HCT116 (cell line): ENCODE data around the gene PYROXD2. TPM values are rescaled to one million over a fixed set of nuclear protein-coding genes. Genes with fewer than 3 reads are reported as not detected.

Experiments used
- ATAC-seq: fragments of 200-7000 bp; cut with Tn5 transposase; 2 replicates; pipeline ENCODE4 v1.9.1; 2020; ENCODE audit warnings: mild to moderate bottlenecking, moderate library complexity
- BruUV-seq: library from RNA; stranded (reverse); fragments of 400-500 nt; replicated peaks from 2 replicates; lab custom pipeline; 2021; lab: Mats Ljungman, UMichigan
- CTCF ChIA-PET: fragments of 300-600 bp; sonication (Branson Sonifier 250); formaldehyde crosslinking; loops from one replicate; lab custom pipeline; 2021; ENCODE audit warnings: antibody characterized with exemption; lab: Charles Lee
- POLR2A ChIA-PET: fragments of 300-600, 350-600 bp; sonication (Branson Sonifier 250); formaldehyde crosslinking; loops from one replicate; lab custom pipeline; 2021; ENCODE audit warnings: antibody characterized with exemption; lab: Charles Lee
- RAD21 ChIA-PET, 2 experiments: fragments of 300-600 bp; sonication (Branson Sonifier 250); formaldehyde crosslinking; loops; one replicate each; lab custom pipeline; 2023; ENCODE audit warnings: low total read pairs in 2 of 2; ENCODE audit not compliant: uncharacterized antibody in 2 of 2, unreplicated experiment in 2 of 2, low non-redundant PET in 1 of 2; lab: Charles Lee
- DNase-seq: peaks from one replicate; pipeline ENCODE4 v3.0.0-alpha.2; 2010; ENCODE audit warnings: low read depth, low spot score
- H2AFZ ChIP-seq: fragments of 200-600 bp; shearing (Covaris generic), sonication (generic); 2 replicates; pipeline ENCODE4 v1.6.1; 2017; ENCODE audit warnings: low read depth, mixed run types, mixed read lengths, antibody characterized with exemption, low read length; ENCODE audit not compliant: poor library complexity, severe bottlenecking
- H3K27ac ChIP-seq: 2 replicates; pipeline ENCODE4 v1.5.1; 2012; ENCODE audit warnings: low read depth, low read length
- H3K27me3 ChIP-seq: fragments of 200-600 bp; sonication (generic); 2 replicates; pipeline ENCODE4 v1.6.1; 2016; ENCODE audit warnings: mixed run types, low read length, mixed read lengths; ENCODE audit not compliant: insufficient read depth
- H3K36me3 ChIP-seq, 2 experiments: fragments of 200-500 bp in 1 of 2; fragments of 200-600 bp in 1 of 2; sonication (Bioruptor generic) in 1 of 2; sonication (generic) in 1 of 2; 2 replicates each; pipeline versions ENCODE4 v1.5.1 to v1.6.1; 2014 to 2016; ENCODE audit warnings: low read length in 2 of 2, inconsistent platforms in 1 of 2, mixed read lengths in 1 of 2, mixed run types in 1 of 2; ENCODE audit not compliant: insufficient read depth in 2 of 2, control insufficient read depth in 1 of 2
- H3K4me1 ChIP-seq, 2 experiments: fragments of 200-600 bp in 1 of 2; sonication (generic) in 1 of 2; 2 replicates each; pipeline versions ENCODE4 v1.5.1 to v1.6.1; 2012 to 2017; ENCODE audit warnings: low read length in 2 of 2, inconsistent platforms in 1 of 2, mild to moderate bottlenecking in 1 of 2, mixed read lengths in 1 of 2, mixed run types in 1 of 2, moderate library complexity in 1 of 2; ENCODE audit not compliant: insufficient read depth in 2 of 2, control insufficient read depth in 1 of 2
- H3K4me2 ChIP-seq: fragments of 200-600 bp; sonication (generic); 2 replicates; pipeline ENCODE4 v1.6.1; 2017; ENCODE audit warnings: mixed run types, low read length, mixed read lengths
- H3K4me3 ChIP-seq, 2 experiments: fragments of 200-600 bp in 1 of 2; sonication (generic) in 1 of 2; replicated peaks in 1 of 2; 2 replicates each; pipeline ENCODE4 v1.5.1; 2011 to 2016; ENCODE audit warnings: low read length in 2 of 2, control low read depth in 1 of 2, low read depth in 1 of 2, mild to moderate bottlenecking in 1 of 2, mixed read lengths in 1 of 2, mixed run types in 1 of 2
- H3K79me2 ChIP-seq: fragments of 200-600 bp; sonication (generic); 2 replicates; pipeline ENCODE4 v1.6.1; 2017; ENCODE audit warnings: mild to moderate bottlenecking, mixed run types, low read length, moderate library complexity, mixed read lengths; ENCODE audit not compliant: insufficient read depth
- H3K9ac ChIP-seq: fragments of 200-600 bp; sonication (generic); 2 replicates; pipeline ENCODE4 v1.6.1; 2016; ENCODE audit warnings: low read length, mixed read lengths
- H3K9me2 ChIP-seq: fragments of 200-600 bp; sonication (generic), shearing (Covaris generic); 2 replicates; pipeline ENCODE4 v1.6.1; 2017; ENCODE audit warnings: mixed run types, mild to moderate bottlenecking, moderate library complexity; ENCODE audit not compliant: insufficient read depth
- H3K9me3 ChIP-seq, 2 experiments: fragments of 200-500 bp in 1 of 2; fragments of 200-600 bp in 1 of 2; sonication (Bioruptor generic) in 1 of 2; sonication (generic) in 1 of 2; 2 replicates each; pipeline ENCODE4 v1.6.1; 2014 to 2017; ENCODE audit warnings: low read length in 2 of 2, mixed read lengths in 2 of 2, inconsistent platforms in 1 of 2, low read depth in 1 of 2, mild to moderate bottlenecking in 1 of 2, mixed run types in 1 of 2, moderate library complexity in 1 of 2; ENCODE audit not compliant: control insufficient read depth in 1 of 2, insufficient read depth in 1 of 2
- H4K20me1 ChIP-seq: fragments of 200-600 bp; sonication (generic), shearing (Covaris generic); 2 replicates; pipeline ENCODE4 v1.6.1; 2017; ENCODE audit warnings: mixed run types, mild to moderate bottlenecking, moderate library complexity; ENCODE audit not compliant: insufficient read depth
- CBX3 ChIP-seq: IDR thresholded peaks from 2 replicates; pipeline ENCODE4 v1.6.1; 2012; ENCODE audit warnings: low read depth
- EGR1 ChIP-seq: IDR thresholded peaks from 2 replicates; pipeline ENCODE4 v1.6.1; 2012; ENCODE audit warnings: low read depth
- FOSL1 ChIP-seq: IDR thresholded peaks from 2 replicates; pipeline ENCODE4 v1.6.1; 2012; ENCODE audit warnings: low read depth
- JUND ChIP-seq: IDR thresholded peaks from 2 replicates; pipeline ENCODE4 v1.6.1; 2012
- RAD21 ChIP-seq: IDR thresholded peaks from 2 replicates; pipeline ENCODE4 v1.6.1; 2012; ENCODE audit warnings: low read depth, mild to moderate bottlenecking
- ZFX ChIP-seq: fragments of 450-650 bp; IDR thresholded peaks from 2 replicates; pipeline ENCODE4 v1.6.1; 2017
- intact Hi-C: fragments of 100-400 bp; cut with micrococcal nuclease; formaldehyde crosslinking; loops from 2 replicates; pipeline ENCODE4 v1.10.0; 2022
- total RNA-seq: library from RNA; stranded (reverse); gene quantifications from one replicate; pipeline ENCODE4 v1.2.1, GENCODE V29; 2021; ENCODE audit not compliant: unreplicated experiment
- TF ChIP-seq, protein P1 (sequence below): IDR thresholded peaks from 2 replicates; pipeline ENCODE4 v1.6.1; 2012
- TF ChIP-seq, protein P2 (sequence below): IDR thresholded peaks from 2 replicates; pipeline ENCODE4 v1.6.1; 2012; ENCODE audit warnings: low read depth

PYROXD2 gene
- total RNA-seq, 1 experiment from 2014 or later: 14.2 TPM

DNA sequence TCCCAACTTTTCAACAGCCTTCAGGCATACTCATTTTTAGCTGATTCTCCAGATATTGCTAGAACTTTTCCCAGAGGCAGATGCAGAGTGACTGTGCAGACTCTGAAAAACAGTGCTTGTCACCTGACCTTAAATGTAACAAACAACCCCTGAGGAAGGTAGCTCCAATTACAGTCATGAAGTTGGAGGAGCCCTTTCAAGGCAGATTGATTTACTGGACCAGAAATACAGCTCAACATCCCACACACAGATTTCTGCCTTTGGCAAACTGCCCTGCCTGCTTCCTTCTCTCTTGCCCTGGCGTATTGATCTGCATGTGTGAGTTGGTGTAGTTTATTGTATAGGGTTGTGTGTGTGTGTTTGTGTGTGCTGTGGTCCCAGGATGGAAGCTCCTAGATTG lies 38.5 kb downstream of the PYROXD2 start:
- RAD21 ChIA-PET: no interaction called here
- POLR2A ChIA-PET: no interaction called here
- Histone ChIP-seq H3K9me3 (peaks cover 0 to 10% of the 10 kb centered on the region in 2 experiments; a peak in 2 of 4 replicates), H3K4me1 (peaks cover 0 to 11% of the 10 kb centered on the region in 2 experiments; a peak in 3 of 4 replicates), H3K9ac (no peak overlapping the region), H4K20me1 (no peaks in the 10 kb centered on the region), H3K27me3 (peaks cover 5% of the 10 kb centered on the region; the same call in 1 of the 2 replicates), H3K36me3 (no peaks in the 10 kb centered on the region), H3K4me2 (no peak overlapping the region), H3K27ac (no peak overlapping the region), H3K4me3 (no peak overlapping the region), H3K79me2 (no peaks in the 10 kb centered on the region), H2AFZ (no peak overlapping the region), H3K9me2 (no peaks in the 10 kb centered on the region)
- DNase-seq (no peak), ATAC-seq (no peak)
- TF ChIP-seq, protein P1, sequence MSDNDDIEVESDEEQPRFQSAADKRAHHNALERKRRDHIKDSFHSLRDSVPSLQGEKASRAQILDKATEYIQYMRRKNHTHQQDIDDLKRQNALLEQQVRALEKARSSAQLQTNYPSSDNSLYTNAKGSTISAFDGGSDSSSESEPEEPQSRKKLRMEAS: no peak
- TF ChIP-seq ZFX (no peak), RAD21 (no peak), EGR1 (no peak), JUND (no peak), FOSL1 (no peak), CBX3 (no peak)
- TF ChIP-seq, protein P2, sequence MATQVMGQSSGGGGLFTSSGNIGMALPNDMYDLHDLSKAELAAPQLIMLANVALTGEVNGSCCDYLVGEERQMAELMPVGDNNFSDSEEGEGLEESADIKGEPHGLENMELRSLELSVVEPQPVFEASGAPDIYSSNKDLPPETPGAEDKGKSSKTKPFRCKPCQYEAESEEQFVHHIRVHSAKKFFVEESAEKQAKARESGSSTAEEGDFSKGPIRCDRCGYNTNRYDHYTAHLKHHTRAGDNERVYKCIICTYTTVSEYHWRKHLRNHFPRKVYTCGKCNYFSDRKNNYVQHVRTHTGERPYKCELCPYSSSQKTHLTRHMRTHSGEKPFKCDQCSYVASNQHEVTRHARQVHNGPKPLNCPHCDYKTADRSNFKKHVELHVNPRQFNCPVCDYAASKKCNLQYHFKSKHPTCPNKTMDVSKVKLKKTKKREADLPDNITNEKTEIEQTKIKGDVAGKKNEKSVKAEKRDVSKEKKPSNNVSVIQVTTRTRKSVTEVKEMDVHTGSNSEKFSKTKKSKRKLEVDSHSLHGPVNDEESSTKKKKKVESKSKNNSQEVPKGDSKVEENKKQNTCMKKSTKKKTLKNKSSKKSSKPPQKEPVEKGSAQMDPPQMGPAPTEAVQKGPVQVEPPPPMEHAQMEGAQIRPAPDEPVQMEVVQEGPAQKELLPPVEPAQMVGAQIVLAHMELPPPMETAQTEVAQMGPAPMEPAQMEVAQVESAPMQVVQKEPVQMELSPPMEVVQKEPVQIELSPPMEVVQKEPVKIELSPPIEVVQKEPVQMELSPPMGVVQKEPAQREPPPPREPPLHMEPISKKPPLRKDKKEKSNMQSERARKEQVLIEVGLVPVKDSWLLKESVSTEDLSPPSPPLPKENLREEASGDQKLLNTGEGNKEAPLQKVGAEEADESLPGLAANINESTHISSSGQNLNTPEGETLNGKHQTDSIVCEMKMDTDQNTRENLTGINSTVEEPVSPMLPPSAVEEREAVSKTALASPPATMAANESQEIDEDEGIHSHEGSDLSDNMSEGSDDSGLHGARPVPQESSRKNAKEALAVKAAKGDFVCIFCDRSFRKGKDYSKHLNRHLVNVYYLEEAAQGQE: no peak
- no TSS peak for BruUV-seq
- CTCF ChIA-PET: no interaction called here
- intact Hi-C loops: no loop called here
